ENCODE results near the gene HOXC5.
"Not testable (repeated sequence)": the region's sequence is repeated elsewhere in the genome, so short reads cannot be mapped to it uniquely, and the experiment has no call there.

Gene HOXC5

GRCh38 chr12:54033980-54034784 lies 1.3 kb downstream of the HOXC5 start:
- no peak for DNase-seq

GRCh38 chr12:54034785-54035310 lies 2.0 kb downstream of the HOXC5 start:
- DNase-seq, result no peak

- DNase-seq, result no peak
Observed at GRCh38 chr12:54035568-54036264, 2.9 kb downstream of the HOXC5 start.

- DNase-seq, result no peak
Observed at GRCh38 chr12:54036620-54037359, 3.9 kb downstream of the HOXC5 start.

- DNase-seq, result no peak
Observed at GRCh38 chr12:54037360-54038283, 4.8 kb downstream of the HOXC5 start.

- no peak for DNase-seq
Observed at GRCh38 chr12:54038284-54038870, 5.5 kb downstream of the HOXC5 start.

- DNase-seq, result no peak
Observed at GRCh38 chr12:54038871-54039414, 6.1 kb downstream of the HOXC5 start.

- DNase-seq, result no peak
Observed at GRCh38 chr12:54039417-54040147, 6.7 kb downstream of the HOXC5 start.

- no peak for DNase-seq
Observed at GRCh38 chr12:54040148-54040494, 7.3 kb downstream of the HOXC5 start.

GRCh38 chr12:54040648-54041047 lies 7.8 kb downstream of the HOXC5 start:
- DNase-seq, result no peak

GRCh38 chr12:54041097-54041690 lies 8.3 kb downstream of the HOXC5 start:
- DNase-seq, result no peak

- not testable (repeated sequence) for DNase-seq
Observed at GRCh38 chr12:54042033-54042432, 9.2 kb downstream of the HOXC5 start.

GRCh38 chr12:54042970-54043853 lies 10.4 kb downstream of the HOXC5 start:
- no peak for DNase-seq

GRCh38 chr12:54044425-54045103 lies 11.7 kb downstream of the HOXC5 start:
- no peak for DNase-seq

GRCh38 chr12:54045401-54045800 lies 12.6 kb downstream of the HOXC5 start:
- DNase-seq, result no peak

- no peak for DNase-seq
Observed at GRCh38 chr12:54045868-54046521, 13.1 kb downstream of the HOXC5 start.

GRCh38 chr12:54046809-54047159 lies 13.9 kb downstream of the HOXC5 start:
- no peak for DNase-seq
